ENCODE results near the gene MAP2.
A peak's percentile ranks its signal among the peaks of the same experiment; 100 is the strongest.

MAP2 gene

DNA sequence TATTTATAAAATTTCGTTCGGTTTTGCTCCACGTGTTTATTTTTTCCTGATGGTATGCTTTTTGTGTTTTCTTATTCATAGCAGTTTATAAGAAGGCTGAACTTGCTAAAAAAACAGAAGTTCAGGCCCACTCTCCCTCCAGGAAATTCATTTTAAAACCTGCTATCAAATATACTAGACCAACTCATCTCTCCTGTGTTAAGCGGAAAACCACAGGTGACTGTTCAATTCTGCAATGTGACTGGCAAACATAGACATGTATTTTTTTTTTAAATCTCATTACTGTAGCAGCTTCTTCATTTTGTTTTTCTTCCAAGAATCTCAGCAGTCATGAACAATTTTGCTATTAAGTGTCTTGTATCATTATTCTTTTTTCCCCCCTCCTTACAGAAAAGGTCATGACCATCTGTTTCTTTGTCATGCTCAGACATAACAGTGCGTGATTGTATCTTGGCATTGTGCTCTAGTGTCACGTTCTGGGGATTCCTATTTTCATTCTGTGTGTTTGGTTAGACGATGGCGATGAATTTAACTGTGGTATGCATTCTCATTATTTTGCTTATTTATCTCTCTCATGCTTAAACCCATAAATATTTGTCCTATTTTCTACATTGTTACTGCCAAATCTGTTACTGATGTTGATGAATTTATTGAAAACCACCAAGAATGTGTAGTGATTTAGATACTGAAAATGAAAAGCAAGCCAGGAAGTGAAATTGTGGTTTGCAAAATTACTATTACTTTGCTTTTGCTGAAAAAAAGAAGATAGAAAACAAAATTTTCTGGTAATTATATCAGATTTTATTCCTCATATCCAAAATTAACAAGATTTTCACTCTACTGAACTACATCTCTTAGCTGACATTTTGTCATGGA, 273.2 kb downstream of the MAP2 start:
- no peak overlapping the region for H3K4me3 ChIP-seq (ENCODE audit: low read depth, low read length)

DNA sequence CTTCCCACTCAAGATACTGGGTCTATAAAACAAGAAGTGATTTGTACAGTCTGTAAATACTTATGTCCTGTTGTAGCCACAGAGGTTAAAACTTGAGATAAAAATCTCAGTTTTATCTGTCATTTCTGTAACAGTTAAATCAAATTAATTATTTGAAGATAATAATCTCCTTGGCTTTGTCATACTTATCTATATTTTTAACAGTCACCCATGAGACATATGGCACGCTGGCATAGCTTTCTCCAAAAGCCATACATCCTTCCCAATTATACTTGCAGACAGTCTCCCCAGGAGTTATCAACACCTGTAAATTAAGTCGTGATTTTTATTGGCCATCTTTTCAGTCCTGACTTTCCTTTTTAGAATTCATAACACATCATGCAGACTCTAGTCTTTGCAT, 278.9 kb downstream of the MAP2 start:
- no peak overlapping the region for H3K4me3 ChIP-seq (ENCODE audit: low read depth, low read length)

- no peak overlapping the region for H3K4me3 ChIP-seq (ENCODE audit: low read depth, low read length)
Observed at GRCh38 chr2:209713219-209713618, 289.4 kb downstream of the MAP2 start.

GRCh38 chr2:209719034-209719433, 295.2 kb downstream of the MAP2 start:
- H3K4me3 ChIP-seq (ENCODE audit: low read depth, low read length), result no peak overlapping the region

DNA sequence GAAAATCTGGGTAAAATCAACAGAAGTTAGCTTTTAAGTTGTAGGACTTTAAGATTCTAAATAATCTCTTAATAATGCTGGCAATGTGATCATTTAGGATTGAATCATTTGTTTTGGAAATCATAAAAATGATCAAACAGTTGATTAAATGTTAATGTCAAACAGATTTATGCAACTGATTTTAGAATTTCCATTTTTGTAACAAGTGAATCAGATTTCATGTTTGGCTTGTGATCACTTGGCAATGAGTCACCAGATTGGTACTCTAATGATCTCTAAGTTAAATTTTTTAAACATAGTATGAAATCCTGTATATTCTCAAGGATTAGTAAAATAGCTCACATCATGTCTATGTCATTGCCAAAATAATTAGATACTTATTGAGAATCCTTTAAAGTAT, 297.6 kb downstream of the MAP2 start:
- no peak overlapping the region for H3K4me3 ChIP-seq (ENCODE audit: low read depth, low read length)

GRCh38 chr2:209726311-209726710, 302.5 kb downstream of the MAP2 start:
- no peak overlapping the region for H3K4me3 ChIP-seq (ENCODE audit: low read depth, low read length)

DNA sequence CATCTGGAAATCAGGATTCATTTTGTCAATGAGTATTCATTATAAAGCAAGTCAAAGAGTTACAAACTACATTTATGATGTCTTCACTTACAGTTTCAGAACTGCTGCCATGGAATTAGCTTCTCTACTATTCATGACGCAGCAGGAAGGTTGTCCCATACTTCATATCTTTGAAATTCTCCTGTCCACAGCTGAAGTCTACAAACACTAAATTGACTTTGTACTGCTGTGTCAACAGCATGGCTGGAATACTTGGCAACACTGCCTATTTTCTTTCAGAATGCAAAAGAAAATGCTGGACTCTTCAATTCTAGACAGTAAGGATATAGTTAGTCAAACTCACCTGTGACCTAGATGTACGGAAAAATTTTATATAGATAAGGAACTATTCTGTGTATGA, 303.2 kb downstream of the MAP2 start:
- no peak overlapping the region for H3K4me3 ChIP-seq (ENCODE audit: low read depth, low read length)

DNA sequence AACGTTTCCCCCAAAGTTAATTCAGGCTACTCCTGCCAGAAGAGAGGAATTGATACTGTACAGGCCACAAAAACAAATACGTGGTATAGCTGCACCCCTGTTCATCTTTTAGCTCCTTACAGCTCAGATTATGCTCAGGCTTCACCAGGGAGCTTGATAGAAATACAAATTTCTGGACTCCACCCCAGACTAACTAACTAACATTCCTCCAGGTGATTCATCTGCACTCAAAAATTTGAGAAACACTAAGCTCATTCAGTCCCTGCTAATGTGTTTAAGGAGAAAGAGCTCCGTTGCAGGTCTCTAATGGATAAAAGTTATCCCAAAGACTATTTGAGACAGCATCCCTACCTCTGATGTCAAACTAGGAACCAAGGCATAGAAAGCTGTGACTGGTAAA, 311.0 kb downstream of the MAP2 start:
- no peak overlapping the region for H3K4me3 ChIP-seq (ENCODE audit: low read depth, low read length)

- no peak overlapping the region for H3K4me3 ChIP-seq (ENCODE audit: low read depth, low read length)
Observed at GRCh38 chr2:209741953-209742352, 318.1 kb downstream of the MAP2 start.

GRCh38 chr2:209753020-209753419, 329.2 kb downstream of the MAP2 start:
- H3K4me3 ChIP-seq (ENCODE audit: low read depth, low read length), result no peak overlapping the region

DNA sequence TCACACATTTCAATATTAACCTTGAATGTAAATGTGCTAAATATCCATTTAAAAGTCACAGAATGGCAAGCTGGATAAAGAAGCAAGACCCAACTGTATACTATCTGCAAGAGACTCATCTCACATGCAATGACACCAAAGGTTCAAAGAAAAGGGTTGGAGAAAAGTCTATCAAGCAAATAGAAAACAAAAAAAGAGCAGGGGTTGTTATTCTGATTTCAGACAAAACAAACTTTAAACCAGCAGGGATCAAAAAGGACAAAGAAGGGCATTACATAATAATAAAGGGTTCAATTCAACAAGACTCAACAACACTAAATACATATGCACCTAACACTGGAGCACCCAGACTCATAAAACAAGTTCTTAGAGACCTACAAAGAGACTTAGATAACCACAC, 333.3 kb downstream of the MAP2 start:
- H3K4me3 ChIP-seq (ENCODE audit: low read depth, low read length), result no peak overlapping the region

GRCh38 chr2:209761566-209761965, 337.7 kb downstream of the MAP2 start:
- no peak overlapping the region for H3K4me3 ChIP-seq (ENCODE audit: low read depth, low read length)

GRCh38 chr2:209762563-209762962, 338.7 kb downstream of the MAP2 start:
- no peak overlapping the region for H3K4me3 ChIP-seq (ENCODE audit: low read depth, low read length)

DNA sequence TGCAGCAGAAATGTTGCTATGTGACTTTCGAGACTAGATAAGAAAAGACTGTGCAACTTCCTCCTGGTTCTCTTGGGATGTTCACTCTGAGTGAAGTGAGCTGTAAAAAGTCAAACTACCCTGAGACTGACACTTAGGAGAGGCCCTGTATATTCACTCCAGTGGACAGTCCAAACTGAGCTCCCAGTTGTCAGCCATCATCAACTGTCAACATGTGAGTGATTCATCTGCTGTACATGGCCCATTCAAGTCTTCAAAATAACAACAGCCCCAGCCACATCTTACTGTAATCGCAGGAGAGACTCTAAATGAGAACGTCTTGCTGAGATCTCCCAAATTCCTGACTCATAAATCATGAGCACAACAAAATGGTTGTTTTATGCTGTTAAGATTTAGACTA, 339.3 kb downstream of the MAP2 start:
- no peak overlapping the region for H3K4me3 ChIP-seq (ENCODE audit: low read depth, low read length)

DNA sequence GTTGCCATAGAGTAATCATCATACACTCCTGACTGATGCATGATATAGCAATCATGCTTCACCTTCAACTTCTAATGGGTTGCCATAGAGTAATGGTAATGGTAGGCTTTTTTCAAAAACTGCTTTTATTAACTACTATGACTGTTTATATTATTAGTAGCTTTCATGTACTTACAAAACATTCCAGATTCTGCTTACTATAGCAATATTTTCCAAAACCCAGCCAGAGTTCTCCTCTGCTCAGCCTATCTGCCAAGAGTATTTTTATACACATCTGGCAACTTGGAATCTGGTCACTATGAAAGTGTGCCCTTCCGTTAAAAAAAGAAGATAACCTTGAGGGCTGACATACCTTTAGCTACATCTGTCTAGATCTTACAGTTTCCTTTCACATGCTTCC, 342.8 kb downstream of the MAP2 start:
- no peak overlapping the region for H3K4me3 ChIP-seq (ENCODE audit: low read depth, low read length)

GRCh38 chr2:209767316-209767715, 343.5 kb downstream of the MAP2 start:
- H3K4me3 ChIP-seq (ENCODE audit: low read depth, low read length), result no peak overlapping the region

DNA sequence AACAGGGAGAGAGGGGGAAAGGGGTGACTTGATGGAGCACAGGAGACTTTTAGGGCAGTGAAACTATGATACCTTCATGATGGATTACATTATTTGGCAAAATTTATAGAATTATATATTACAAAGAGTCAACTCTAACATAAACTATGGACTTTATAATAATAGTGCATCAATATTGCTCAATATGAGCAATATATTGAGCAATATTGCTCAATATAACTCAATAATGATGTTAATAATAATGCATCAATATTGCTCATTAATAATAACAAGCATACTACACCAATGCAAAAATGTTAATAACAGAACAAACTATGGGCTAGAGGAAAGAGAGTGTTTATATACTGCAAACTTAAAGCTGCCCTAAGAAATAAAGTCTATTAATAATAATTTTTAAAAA, 344.7 kb downstream of the MAP2 start:
- no peak overlapping the region for H3K4me3 ChIP-seq (ENCODE audit: low read depth, low read length)

DNA sequence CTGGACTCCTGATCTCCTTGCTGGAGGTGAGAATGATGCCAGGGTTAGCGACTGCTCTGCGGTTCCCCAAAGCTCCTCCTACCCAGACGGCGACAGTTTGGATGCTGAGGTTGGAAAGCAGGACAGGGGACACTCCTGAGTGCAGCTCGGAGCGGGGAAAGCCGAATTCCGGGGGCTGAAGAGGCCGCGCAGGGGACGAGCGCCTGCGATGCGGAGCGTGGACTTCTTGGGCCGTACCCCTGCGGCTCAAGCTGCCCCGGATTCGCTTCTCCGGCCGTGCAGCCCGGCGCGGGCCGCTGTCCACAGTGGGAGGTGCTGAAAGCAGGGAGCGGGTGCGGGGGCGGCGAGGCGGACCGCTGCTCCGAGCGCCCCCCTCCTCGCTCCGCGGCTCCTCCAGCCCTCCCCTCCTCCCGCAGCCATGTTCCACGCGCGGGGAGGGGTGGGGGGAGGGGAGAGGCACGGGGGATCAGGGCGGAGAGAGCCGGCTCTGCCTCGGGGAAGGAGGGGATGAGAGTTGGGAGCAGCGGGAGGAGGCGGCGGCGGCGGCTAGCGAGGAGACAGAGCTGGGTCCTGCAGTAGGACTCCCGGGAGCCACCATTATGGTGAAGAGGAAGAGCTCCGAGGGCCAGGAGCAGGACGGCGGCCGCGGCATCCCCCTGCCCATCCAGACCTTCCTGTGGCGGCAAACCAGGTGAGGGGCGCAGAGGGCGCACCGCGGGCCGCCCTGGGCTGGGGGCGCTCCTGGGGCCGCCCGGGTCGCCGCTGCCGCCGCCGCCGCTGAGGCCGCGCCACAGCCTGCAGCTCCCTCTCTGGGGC, 347.8 kb downstream of the MAP2 start, which contains the start of gene UNC80:
Gene UNC80 (plus strand): TSS at position 359 of the 816 bp plus-strand sequence. CDS start 241 bp downstream, at position 600.
- peak within 1 kb of the TSS; percentile 67 for H3K4me3 ChIP-seq (ENCODE audit: low read depth, low read length)

- peak overlapping the region; percentile 67 for H3K4me3 ChIP-seq (ENCODE audit: low read depth, low read length)
Observed at GRCh38 chr2:209772290-209772685, 348.4 kb downstream of the MAP2 start.

DNA sequence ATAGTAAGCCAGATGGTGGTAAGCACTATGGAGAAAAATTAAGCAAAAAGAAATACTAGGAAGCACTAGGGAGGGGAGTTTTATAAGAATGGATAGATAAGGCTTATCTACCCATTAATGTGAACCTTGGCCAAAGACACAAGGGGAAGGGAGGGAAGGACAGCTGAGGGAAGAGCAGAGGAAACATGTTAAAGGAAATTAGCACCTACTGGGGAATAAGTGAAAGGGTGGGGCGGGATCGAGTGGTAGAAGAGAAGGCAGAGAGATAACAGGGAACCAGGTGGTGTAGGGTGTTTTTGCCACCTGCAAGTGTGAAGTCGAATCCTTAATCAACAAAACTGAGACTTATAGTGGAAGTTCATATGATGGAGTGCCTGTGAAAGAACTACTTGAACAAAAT, 349.5 kb downstream of the MAP2 start:
- H3K4me3 ChIP-seq (ENCODE audit: low read depth, low read length), result no peak overlapping the region

Data from iPS-11a (cell line).